GM21576 (cell line): Measurements from ENCODE around the gene PPM1H.
"Not testable (repeated sequence)": the region's sequence is repeated elsewhere in the genome, so short reads cannot be mapped to it uniquely, and the experiment has no call there.

Experiments used
- ATAC-seq: cut with Tn5 transposase; IDR thresholded peaks from one replicate; pipeline ENCODE4 v1.9.1; 2021; ENCODE audit warnings: mild to moderate bottlenecking, moderate library complexity; ENCODE audit not compliant: unreplicated experiment

The PPM1H gene

GRCh38 chr12:62693376-62694050, 241.4 kb downstream of the PPM1H start:
- ATAC-seq: no peak

GRCh38 chr12:62692884-62693283, 242.1 kb downstream of the PPM1H start:
- no peak for ATAC-seq

- no peak for ATAC-seq
Observed at GRCh38 chr12:62691309-62691708, 243.6 kb downstream of the PPM1H start.

GRCh38 chr12:62689042-62689839, 245.7 kb downstream of the PPM1H start:
- ATAC-seq: no peak

GRCh38 chr12:62686938-62687337, 248.0 kb downstream of the PPM1H start:
- ATAC-seq: no peak

GRCh38 chr12:62684570-62685295, 250.2 kb downstream of the PPM1H start:
- ATAC-seq: no peak

GRCh38 chr12:62683776-62684569, 251.0 kb downstream of the PPM1H start:
- ATAC-seq: no peak

GRCh38 chr12:62681306-62681705, 253.6 kb downstream of the PPM1H start:
- no peak for ATAC-seq

GRCh38 chr12:62679608-62680007, 255.3 kb downstream of the PPM1H start:
- no peak for ATAC-seq

GRCh38 chr12:62677355-62677754, 257.6 kb downstream of the PPM1H start:
- ATAC-seq: no peak

- no peak for ATAC-seq
Observed at GRCh38 chr12:62676521-62677307, 258.2 kb downstream of the PPM1H start.

GRCh38 chr12:62673028-62673815, 261.7 kb downstream of the PPM1H start:
- no peak for ATAC-seq

GRCh38 chr12:62670986-62671720, 263.8 kb downstream of the PPM1H start:
- no peak for ATAC-seq

- no peak for ATAC-seq
Observed at GRCh38 chr12:62668782-62669181, 266.2 kb downstream of the PPM1H start.

GRCh38 chr12:62664951-62665350, 270.0 kb downstream of the PPM1H start:
- not testable (repeated sequence) for ATAC-seq

GRCh38 chr12:62660756-62661155, 274.2 kb downstream of the PPM1H start:
- ATAC-seq: no peak

- ATAC-seq: no peak
Observed at GRCh38 chr12:62659453-62660295, 275.3 kb downstream of the PPM1H start.

GRCh38 chr12:62658910-62659309, 276.0 kb downstream of the PPM1H start:
- no peak for ATAC-seq
